ENCODE results near the gene CPSF4L. TPM values are rescaled to one million over a fixed set of nuclear protein-coding genes. Genes with fewer than 3 reads are reported as not detected.

Gene CPSF4L
- total RNA-seq, 1 experiment from 2014 or later, result not detected

DNA sequence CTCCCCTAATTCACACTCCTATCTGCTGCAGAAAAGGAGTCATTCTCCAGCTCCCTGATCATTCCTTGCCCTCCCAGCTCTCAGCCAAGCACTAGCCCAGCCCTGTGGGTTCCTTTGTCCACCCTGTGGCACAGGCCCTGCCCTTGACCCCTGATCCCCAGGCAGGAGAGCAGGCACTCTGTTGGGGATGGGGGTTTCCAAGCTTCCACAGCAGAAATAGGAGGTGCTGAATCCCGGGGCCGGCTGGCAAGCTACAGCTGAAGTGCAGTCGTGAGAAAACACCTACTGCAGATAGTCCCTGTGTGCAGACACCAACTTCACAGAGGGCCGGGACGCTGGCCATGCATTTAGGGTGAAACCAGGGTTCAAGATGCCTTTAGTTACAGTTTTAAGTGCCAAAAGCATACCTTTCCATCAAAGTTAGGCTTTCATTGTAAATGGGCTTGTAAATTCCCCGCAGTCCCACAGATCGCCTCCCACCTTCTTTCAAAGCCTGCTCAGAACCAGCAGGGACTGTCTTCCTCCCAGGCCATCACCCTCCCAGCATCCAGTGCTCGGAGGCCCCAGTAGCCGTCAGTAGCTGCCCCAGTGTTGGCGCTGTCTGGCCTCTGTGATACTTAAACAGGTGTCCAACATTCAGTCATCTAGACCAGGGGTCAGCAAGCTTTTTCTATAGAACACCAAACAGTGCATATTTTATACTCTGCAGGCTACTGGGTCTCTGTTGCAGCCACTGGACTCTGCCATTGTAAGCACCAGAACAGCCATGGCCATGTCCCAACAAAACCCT lies 10.6 kb downstream of the CPSF4L start (continued):
- TF ChIP-seq, protein P1, sequence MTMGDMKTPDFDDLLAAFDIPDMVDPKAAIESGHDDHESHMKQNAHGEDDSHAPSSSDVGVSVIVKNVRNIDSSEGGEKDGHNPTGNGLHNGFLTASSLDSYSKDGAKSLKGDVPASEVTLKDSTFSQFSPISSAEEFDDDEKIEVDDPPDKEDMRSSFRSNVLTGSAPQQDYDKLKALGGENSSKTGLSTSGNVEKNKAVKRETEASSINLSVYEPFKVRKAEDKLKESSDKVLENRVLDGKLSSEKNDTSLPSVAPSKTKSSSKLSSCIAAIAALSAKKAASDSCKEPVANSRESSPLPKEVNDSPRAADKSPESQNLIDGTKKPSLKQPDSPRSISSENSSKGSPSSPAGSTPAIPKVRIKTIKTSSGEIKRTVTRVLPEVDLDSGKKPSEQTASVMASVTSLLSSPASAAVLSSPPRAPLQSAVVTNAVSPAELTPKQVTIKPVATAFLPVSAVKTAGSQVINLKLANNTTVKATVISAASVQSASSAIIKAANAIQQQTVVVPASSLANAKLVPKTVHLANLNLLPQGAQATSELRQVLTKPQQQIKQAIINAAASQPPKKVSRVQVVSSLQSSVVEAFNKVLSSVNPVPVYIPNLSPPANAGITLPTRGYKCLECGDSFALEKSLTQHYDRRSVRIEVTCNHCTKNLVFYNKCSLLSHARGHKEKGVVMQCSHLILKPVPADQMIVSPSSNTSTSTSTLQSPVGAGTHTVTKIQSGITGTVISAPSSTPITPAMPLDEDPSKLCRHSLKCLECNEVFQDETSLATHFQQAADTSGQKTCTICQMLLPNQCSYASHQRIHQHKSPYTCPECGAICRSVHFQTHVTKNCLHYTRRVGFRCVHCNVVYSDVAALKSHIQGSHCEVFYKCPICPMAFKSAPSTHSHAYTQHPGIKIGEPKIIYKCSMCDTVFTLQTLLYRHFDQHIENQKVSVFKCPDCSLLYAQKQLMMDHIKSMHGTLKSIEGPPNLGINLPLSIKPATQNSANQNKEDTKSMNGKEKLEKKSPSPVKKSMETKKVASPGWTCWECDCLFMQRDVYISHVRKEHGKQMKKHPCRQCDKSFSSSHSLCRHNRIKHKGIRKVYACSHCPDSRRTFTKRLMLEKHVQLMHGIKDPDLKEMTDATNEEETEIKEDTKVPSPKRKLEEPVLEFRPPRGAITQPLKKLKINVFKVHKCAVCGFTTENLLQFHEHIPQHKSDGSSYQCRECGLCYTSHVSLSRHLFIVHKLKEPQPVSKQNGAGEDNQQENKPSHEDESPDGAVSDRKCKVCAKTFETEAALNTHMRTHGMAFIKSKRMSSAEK (CRISPR knock-in tag; IDR thresholded peaks at IDR 0.05; ENCODE audit: borderline replicate concordance), result no peak
- TF ChIP-seq GABPB1 (CRISPR knock-in tag; IDR thresholded peaks at IDR 0.05), result no peak
- TF ChIP-seq, protein P2, sequence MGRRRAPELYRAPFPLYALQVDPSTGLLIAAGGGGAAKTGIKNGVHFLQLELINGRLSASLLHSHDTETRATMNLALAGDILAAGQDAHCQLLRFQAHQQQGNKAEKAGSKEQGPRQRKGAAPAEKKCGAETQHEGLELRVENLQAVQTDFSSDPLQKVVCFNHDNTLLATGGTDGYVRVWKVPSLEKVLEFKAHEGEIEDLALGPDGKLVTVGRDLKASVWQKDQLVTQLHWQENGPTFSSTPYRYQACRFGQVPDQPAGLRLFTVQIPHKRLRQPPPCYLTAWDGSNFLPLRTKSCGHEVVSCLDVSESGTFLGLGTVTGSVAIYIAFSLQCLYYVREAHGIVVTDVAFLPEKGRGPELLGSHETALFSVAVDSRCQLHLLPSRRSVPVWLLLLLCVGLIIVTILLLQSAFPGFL (CRISPR knock-in tag; IDR thresholded peaks at IDR 0.05; ENCODE audit: borderline replicate concordance), result no peak

DNA sequence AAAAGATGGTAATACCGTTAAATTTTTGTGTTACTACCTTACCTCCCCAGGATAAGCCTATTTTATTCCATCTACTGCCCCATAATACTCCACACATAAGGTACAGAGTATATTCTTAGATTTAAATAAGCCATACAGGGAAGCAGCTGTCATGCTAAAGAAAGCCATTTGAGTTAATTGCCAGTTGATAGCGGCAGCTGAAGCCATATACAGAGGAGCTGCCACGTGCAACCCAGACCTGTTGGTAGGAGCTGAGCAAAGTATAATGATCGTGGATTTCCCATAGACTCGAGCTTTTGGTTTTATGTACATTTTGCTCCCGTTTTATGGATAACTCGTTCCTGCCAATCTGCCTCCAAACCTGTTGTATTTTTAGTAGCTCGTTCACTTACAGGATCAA lies 12.0 kb downstream of the CPSF4L start:
- Mint-ChIP-seq H3K4me3 (no peak overlapping the region), H3K4me1 (peaks cover 2% of the 10 kb centered on the region; the same call in 1 of the 2 replicates), H3K27ac (no peak overlapping the region), H3K36me3 (peaks cover 12% of the 10 kb centered on the region), H3K27me3 (ENCODE audit: low read depth) (no peaks in the 10 kb centered on the region), H3K9me3 (no peaks in the 10 kb centered on the region)
- no peak for DNase-seq (ENCODE audit: low spot score)
- ChIA-PET CTCF (interaction anchor here (1.1 to 3.7 kb wide), 3 partner anchors 18 to 120 kb away, joined by 3 to 20 read pairs (median 5); a partner anchor contains a TSS), POLR2A (interaction anchor here (0.6 kb wide), 1 partner anchor 40 kb away, joined by 3 read pairs; no protein-coding TSS in a partner anchor)
- no peak for ATAC-seq
- TF ChIP-seq OVOL2 (CRISPR knock-in tag; IDR thresholded peaks at IDR 0.05; ENCODE audit: borderline replicate concordance) (no peak), RORB (CRISPR knock-in tag; IDR thresholded peaks at IDR 0.05) (no peak), JUN (CRISPR knock-in tag; IDR thresholded peaks at IDR 0.05) (no peak), TCF7 (CRISPR knock-in tag; IDR thresholded peaks at IDR 0.05; ENCODE audit: low read depth) (no peak), GRHL2 (CRISPR knock-in tag; IDR thresholded peaks at IDR 0.05; ENCODE audit: insufficient replicate concordance, severe bottlenecking) (no peak), FOXK1 (CRISPR knock-in tag; IDR thresholded peaks at IDR 0.05) (no peak), CREM (CRISPR knock-in tag; IDR thresholded peaks at IDR 0.05) (no peak), NFYB (CRISPR knock-in tag; conservative IDR thresholded peaks at IDR 0.05; ENCODE audit: low read depth) (no peak), ZNF671 (CRISPR knock-in tag; IDR thresholded peaks at IDR 0.05) (no peak)
- TF ChIP-seq, protein P3, sequence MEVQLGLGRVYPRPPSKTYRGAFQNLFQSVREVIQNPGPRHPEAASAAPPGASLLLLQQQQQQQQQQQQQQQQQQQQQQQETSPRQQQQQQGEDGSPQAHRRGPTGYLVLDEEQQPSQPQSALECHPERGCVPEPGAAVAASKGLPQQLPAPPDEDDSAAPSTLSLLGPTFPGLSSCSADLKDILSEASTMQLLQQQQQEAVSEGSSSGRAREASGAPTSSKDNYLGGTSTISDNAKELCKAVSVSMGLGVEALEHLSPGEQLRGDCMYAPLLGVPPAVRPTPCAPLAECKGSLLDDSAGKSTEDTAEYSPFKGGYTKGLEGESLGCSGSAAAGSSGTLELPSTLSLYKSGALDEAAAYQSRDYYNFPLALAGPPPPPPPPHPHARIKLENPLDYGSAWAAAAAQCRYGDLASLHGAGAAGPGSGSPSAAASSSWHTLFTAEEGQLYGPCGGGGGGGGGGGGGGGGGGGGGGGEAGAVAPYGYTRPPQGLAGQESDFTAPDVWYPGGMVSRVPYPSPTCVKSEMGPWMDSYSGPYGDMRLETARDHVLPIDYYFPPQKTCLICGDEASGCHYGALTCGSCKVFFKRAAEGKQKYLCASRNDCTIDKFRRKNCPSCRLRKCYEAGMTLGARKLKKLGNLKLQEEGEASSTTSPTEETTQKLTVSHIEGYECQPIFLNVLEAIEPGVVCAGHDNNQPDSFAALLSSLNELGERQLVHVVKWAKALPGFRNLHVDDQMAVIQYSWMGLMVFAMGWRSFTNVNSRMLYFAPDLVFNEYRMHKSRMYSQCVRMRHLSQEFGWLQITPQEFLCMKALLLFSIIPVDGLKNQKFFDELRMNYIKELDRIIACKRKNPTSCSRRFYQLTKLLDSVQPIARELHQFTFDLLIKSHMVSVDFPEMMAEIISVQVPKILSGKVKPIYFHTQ (CRISPR knock-in tag; IDR thresholded peaks at IDR 0.05), result no peak
- TF ChIP-seq, protein P4, sequence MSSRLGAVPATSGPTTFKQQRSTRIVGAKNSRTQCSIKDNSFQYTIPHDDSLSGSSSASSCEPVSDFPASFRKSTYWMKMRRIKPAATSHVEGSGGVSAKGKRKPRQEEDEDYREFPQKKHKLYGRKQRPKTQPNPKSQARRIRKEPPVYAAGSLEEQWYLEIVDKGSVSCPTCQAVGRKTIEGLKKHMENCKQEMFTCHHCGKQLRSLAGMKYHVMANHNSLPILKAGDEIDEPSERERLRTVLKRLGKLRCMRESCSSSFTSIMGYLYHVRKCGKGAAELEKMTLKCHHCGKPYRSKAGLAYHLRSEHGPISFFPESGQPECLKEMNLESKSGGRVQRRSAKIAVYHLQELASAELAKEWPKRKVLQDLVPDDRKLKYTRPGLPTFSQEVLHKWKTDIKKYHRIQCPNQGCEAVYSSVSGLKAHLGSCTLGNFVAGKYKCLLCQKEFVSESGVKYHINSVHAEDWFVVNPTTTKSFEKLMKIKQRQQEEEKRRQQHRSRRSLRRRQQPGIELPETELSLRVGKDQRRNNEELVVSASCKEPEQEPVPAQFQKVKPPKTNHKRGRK (CRISPR knock-in tag; IDR thresholded peaks at IDR 0.05; ENCODE audit: borderline replicate concordance), result no peak
- TF ChIP-seq, protein P5, sequence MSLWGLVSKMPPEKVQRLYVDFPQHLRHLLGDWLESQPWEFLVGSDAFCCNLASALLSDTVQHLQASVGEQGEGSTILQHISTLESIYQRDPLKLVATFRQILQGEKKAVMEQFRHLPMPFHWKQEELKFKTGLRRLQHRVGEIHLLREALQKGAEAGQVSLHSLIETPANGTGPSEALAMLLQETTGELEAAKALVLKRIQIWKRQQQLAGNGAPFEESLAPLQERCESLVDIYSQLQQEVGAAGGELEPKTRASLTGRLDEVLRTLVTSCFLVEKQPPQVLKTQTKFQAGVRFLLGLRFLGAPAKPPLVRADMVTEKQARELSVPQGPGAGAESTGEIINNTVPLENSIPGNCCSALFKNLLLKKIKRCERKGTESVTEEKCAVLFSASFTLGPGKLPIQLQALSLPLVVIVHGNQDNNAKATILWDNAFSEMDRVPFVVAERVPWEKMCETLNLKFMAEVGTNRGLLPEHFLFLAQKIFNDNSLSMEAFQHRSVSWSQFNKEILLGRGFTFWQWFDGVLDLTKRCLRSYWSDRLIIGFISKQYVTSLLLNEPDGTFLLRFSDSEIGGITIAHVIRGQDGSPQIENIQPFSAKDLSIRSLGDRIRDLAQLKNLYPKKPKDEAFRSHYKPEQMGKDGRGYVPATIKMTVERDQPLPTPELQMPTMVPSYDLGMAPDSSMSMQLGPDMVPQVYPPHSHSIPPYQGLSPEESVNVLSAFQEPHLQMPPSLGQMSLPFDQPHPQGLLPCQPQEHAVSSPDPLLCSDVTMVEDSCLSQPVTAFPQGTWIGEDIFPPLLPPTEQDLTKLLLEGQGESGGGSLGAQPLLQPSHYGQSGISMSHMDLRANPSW (CRISPR knock-in tag; conservative IDR thresholded peaks at IDR 0.05; ENCODE audit: low read depth), result no peak
- TF ChIP-seq, protein P6, sequence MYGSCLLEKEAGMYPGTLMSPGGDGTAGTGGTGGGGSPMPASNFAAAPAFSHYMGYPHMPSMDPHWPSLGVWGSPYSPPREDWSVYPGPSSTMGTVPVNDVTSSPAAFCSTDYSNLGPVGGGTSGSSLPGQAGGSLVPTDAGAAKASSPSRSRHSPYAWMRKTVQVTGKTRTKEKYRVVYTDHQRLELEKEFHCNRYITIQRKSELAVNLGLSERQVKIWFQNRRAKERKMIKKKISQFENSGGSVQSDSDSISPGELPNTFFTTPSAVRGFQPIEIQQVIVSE (CRISPR knock-in tag; IDR thresholded peaks at IDR 0.05; ENCODE audit: borderline replicate concordance), result no peak

Measured in WTC11 (cell line).